Measurements from ENCODE around the gene SVOP. TPM values are rescaled to one million over a fixed set of nuclear protein-coding genes. Genes with fewer than 3 reads are reported as not detected.

SVOP gene
- total RNA-seq, 1 donor from 2014 or later: not detected

- intact Hi-C loops (cut with micrococcal nuclease): no loop called here
These were observed 39.8 kb downstream of the SVOP start for GRCh38 chr12:108980831-108981618.

- intact Hi-C loops (cut with micrococcal nuclease): no loop called here
These were observed 43.5 kb downstream of the SVOP start for GRCh38 chr12:108977360-108977759.

- intact Hi-C loops (cut with micrococcal nuclease): no loop called here
These were observed 45.8 kb downstream of the SVOP start for GRCh38 chr12:108975024-108975593.

GRCh38 chr12:108973629-108974152 is 47.2 kb downstream of the SVOP start:
- intact Hi-C loops (cut with micrococcal nuclease): no loop called here

- intact Hi-C loops (cut with micrococcal nuclease): no loop called here
These were observed 48.5 kb downstream of the SVOP start for GRCh38 chr12:108972358-108972757.

- intact Hi-C loops (cut with micrococcal nuclease): no loop called here
These were observed 51.2 kb downstream of the SVOP start for GRCh38 chr12:108969622-108970021.

GRCh38 chr12:108967869-108968540 is 52.9 kb downstream of the SVOP start:
- intact Hi-C loops (cut with micrococcal nuclease): no loop called here

GRCh38 chr12:108966378-108967151 is 54.3 kb downstream of the SVOP start:
- intact Hi-C loops (cut with micrococcal nuclease): no loop called here

GRCh38 chr12:108965886-108966285 is 55.0 kb downstream of the SVOP start:
- intact Hi-C loops (cut with micrococcal nuclease): no loop called here

- intact Hi-C loops (cut with micrococcal nuclease): no loop called here
These were observed 56.2 kb downstream of the SVOP start for GRCh38 chr12:108964371-108965352.

- intact Hi-C loops (cut with micrococcal nuclease): no loop called here
These were observed 58.6 kb downstream of the SVOP start for GRCh38 chr12:108962256-108962655.

- intact Hi-C loops (cut with micrococcal nuclease): no loop called here
These were observed 60.9 kb downstream of the SVOP start for GRCh38 chr12:108959748-108960655.

GRCh38 chr12:108955225-108955835 is 65.5 kb downstream of the SVOP start:
- intact Hi-C loops (cut with micrococcal nuclease): no loop called here

GRCh38 chr12:108950991-108951739 is 69.7 kb downstream of the SVOP start:
- intact Hi-C loops (cut with micrococcal nuclease): loop anchor here (1.0 to 5.0 kb wide), 8 partner anchors 67 to 436 kb away; partner anchors contain the start of genes ALKBH2 and USP30

- intact Hi-C loops (cut with micrococcal nuclease): loop anchor here (2.0 to 5.0 kb wide), 3 partner anchors 102 to 437 kb away; partner anchors contain the start of gene USP30
These were observed 70.9 kb downstream of the SVOP start for GRCh38 chr12:108949976-108950375.

- intact Hi-C loops (cut with micrococcal nuclease): no loop called here
These were observed 72.5 kb downstream of the SVOP start for GRCh38 chr12:108948367-108948766.

- intact Hi-C loops (cut with micrococcal nuclease): no loop called here
These were observed 73.8 kb downstream of the SVOP start for GRCh38 chr12:108947097-108947496.

GRCh38 chr12:108940138-108940537 is 80.7 kb downstream of the SVOP start:
- intact Hi-C loops (cut with micrococcal nuclease): no loop called here
